CD4-positive, CD25-positive, alpha-beta regulatory T cell (primary cell): ENCODE results near the gene DIPK1A. TPM values are rescaled to one million over a fixed set of nuclear protein-coding genes. Genes with fewer than 3 reads are reported as not detected.

ENCODE experiments used
- ATAC-seq, 2 donors: fragments of 150-1000 bp; cut with Tn5 transposase; one replicate each; pipeline ENCODE4 v1.10.0; 2021; ENCODE audit warnings: low read depth in 2 of 2, moderate number of reproducible peaks in 2 of 2, moderate library complexity in 1 of 2
- DNase-seq, 3 donors: peaks; one replicate each; pipeline versions ENCODE4 v3.0.0 to v3.0.0-alpha.2; 2012 to 2022; ENCODE audit warnings: mixed read lengths in 1 of 3
- H3K27ac ChIP-seq: one replicate; pipeline ENCODE4 v1.7.0; 2013; ENCODE audit warnings: mild to moderate bottlenecking, low read length; ENCODE audit not compliant: insufficient read depth, poor library complexity, severe bottlenecking
- H3K27me3 ChIP-seq: one replicate; pipeline ENCODE4 v1.7.0; 2013; ENCODE audit warnings: low read length; ENCODE audit not compliant: control insufficient read depth, insufficient read depth
- H3K36me3 ChIP-seq: one replicate; pipeline ENCODE4 v1.7.0; 2013; ENCODE audit warnings: mild to moderate bottlenecking, low read length, moderate library complexity; ENCODE audit not compliant: control insufficient read depth, insufficient read depth
- H3K4me1 ChIP-seq: 2 replicates; pipeline ENCODE4 v1.7.0; 2013; ENCODE audit warnings: mild to moderate bottlenecking, low read length; ENCODE audit not compliant: insufficient read depth, control insufficient read depth, poor library complexity, severe bottlenecking
- H3K4me3 ChIP-seq: one replicate; pipeline ENCODE4 v1.7.0; 2013; ENCODE audit warnings: low read depth, mild to moderate bottlenecking, low read length, moderate library complexity
- H3K9me3 ChIP-seq, 2 experiments: 1 replicate in 1 of 2; 2 replicates in 1 of 2; pipeline ENCODE4 v1.7.0; 2013; ENCODE audit warnings: low read length in 2 of 2, mild to moderate bottlenecking in 1 of 2, moderate library complexity in 1 of 2; ENCODE audit not compliant: control insufficient read depth in 2 of 2
- H3K27ac Mint-ChIP-seq, 3 donors: one replicate each; pipeline ENCODE4 v1.8.0; 2020 to 2022; ENCODE audit warnings: mild to moderate bottlenecking in 3 of 3, mixed read lengths in 3 of 3, moderate library complexity in 2 of 3
- H3K27me3 Mint-ChIP-seq: one replicate; pipeline ENCODE4 v1.8.0; 2022; ENCODE audit warnings: mild to moderate bottlenecking, mixed read lengths
- H3K36me3 Mint-ChIP-seq: one replicate; pipeline ENCODE4 v1.8.0; 2020; ENCODE audit warnings: mixed read lengths
- H3K4me1 Mint-ChIP-seq, 4 donors: one replicate each; pipeline ENCODE4 v1.8.0; 2020 to 2022; ENCODE audit warnings: mixed read lengths in 4 of 4, mild to moderate bottlenecking in 1 of 4
- H3K4me3 Mint-ChIP-seq, 4 donors: one replicate each; pipeline ENCODE4 v1.8.0; 2020 to 2022; ENCODE audit warnings: mild to moderate bottlenecking in 4 of 4, mixed read lengths in 4 of 4, moderate library complexity in 3 of 4
- H3K9me3 Mint-ChIP-seq, 7 donors: one replicate each; pipeline ENCODE4 v1.8.0; 2020 to 2022; ENCODE audit warnings: mixed read lengths in 7 of 7, mild to moderate bottlenecking in 3 of 7, moderate library complexity in 2 of 7
- polyA plus RNA-seq, 4 donors: library from polyadenylated mRNA; unstranded; fragments of 300-500 nt; fragmentation: Illumina TruSeq; gene quantifications; one replicate each; pipeline ENCODE4 v1.2.3, GENCODE V29; 2021
- total RNA-seq: library from RNA; stranded (reverse); gene quantifications from one replicate; pipeline ENCODE4 v1.2.3, GENCODE V29; 2022

The DIPK1A gene
- total and polyA plus RNA-seq, 5 donors from 2014 or later = 10.9 to 19.6 (median 14.7) TPM

- no peak for ATAC-seq
Measured at GRCh38 chr1:92797297-92797696, 164.0 kb downstream of the DIPK1A start.

GRCh38 chr1:92795166-92795565 lies 166.1 kb downstream of the DIPK1A start:
- no peak overlapping the region for H3K4me3 Mint-ChIP-seq
- ATAC-seq = no peak

More at GRCh38 chr1:92797297-92797696, 164.0 kb downstream of the DIPK1A start:
- Histone ChIP-seq H3K4me1 (no peaks in the 10 kb centered on the region), H3K36me3 (no peaks in the 10 kb centered on the region), H3K27me3 (peaks cover 12% of the 10 kb centered on the region), H3K4me3 (no peak overlapping the region), H3K9me3 (no peaks in the 10 kb centered on the region), H3K27ac (no peak overlapping the region)
- H3K9me3 Mint-ChIP-seq = peaks cover 0 to 1% (median 0%) of the 10 kb centered on the region in 7 donors
- no peak overlapping the region for H3K4me3 Mint-ChIP-seq
- no peak for DNase-seq
- H3K36me3 Mint-ChIP-seq = peaks cover 2% of the 10 kb centered on the region
- peaks cover 20% of the 10 kb centered on the region for H3K27me3 Mint-ChIP-seq
- H3K4me1 Mint-ChIP-seq = no peaks in the 10 kb centered on the region
- H3K27ac Mint-ChIP-seq = no peak overlapping the region

DNA sequence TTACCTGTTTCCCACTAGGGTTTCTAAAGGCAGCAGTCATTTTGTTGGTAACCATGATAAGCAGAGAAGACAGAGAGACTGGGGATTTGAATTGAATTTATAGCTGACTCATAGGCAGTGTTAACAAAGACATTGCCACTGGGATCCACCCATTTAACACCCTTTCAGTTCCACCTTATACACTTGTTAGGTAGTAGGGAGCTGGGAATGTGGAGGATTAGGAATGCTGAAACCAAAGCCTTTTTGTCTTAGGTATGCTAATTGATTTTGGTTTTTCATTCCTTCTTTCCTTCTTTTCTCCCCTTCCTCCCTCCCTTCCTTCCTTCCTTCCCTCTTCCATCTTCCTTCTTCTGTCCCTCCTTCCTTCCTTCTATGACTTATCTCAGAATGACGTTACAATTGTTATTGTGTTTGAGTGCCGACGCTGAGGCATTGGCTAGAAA lies 168.9 kb downstream of the DIPK1A start:
- peaks cover 32% of the 10 kb centered on the region for H3K27me3 Mint-ChIP-seq
- Histone ChIP-seq H3K4me3 (no peak overlapping the region), H3K9me3 (no peaks in the 10 kb centered on the region), H3K36me3 (no peaks in the 10 kb centered on the region), H3K27ac (no peak overlapping the region), H3K27me3 (peaks cover 18% of the 10 kb centered on the region), H3K4me1 (no peaks in the 10 kb centered on the region)
- H3K4me3 Mint-ChIP-seq = no peak overlapping the region
- DNase-seq = no peak
- no peak overlapping the region for H3K27ac Mint-ChIP-seq
- no peaks in the 10 kb centered on the region for H3K9me3 Mint-ChIP-seq
- no peaks in the 10 kb centered on the region for H3K4me1 Mint-ChIP-seq
- ATAC-seq = no peak
- no peaks in the 10 kb centered on the region for H3K36me3 Mint-ChIP-seq

More at GRCh38 chr1:92795166-92795565, 166.1 kb downstream of the DIPK1A start:
- no peak overlapping the region for H3K27ac Mint-ChIP-seq
- Histone ChIP-seq H3K4me1 (no peaks in the 10 kb centered on the region), H3K27ac (no peak overlapping the region), H3K36me3 (no peaks in the 10 kb centered on the region), H3K4me3 (no peak overlapping the region), H3K9me3 (no peaks in the 10 kb centered on the region), H3K27me3 (peaks cover 15% of the 10 kb centered on the region)
- no peaks in the 10 kb centered on the region for H3K36me3 Mint-ChIP-seq
- peaks cover 27% of the 10 kb centered on the region for H3K27me3 Mint-ChIP-seq
- no peaks in the 10 kb centered on the region for H3K9me3 Mint-ChIP-seq
- no peaks in the 10 kb centered on the region for H3K4me1 Mint-ChIP-seq
- DNase-seq = no peak

Other genes starting within 250 kb of the DIPK1A start
- gene EVI5, start 176.4 kb downstream of the DIPK1A start, total RNA-seq = 2.7 TPM
- gene EVI5, start 176.4 kb downstream of the DIPK1A start, polyA plus RNA-seq = 1 to 10 TPM in 1 of 4 donors, under 1 TPM in 3; 0.52 to 1.2 (median 0.59) TPM
- gene RPL5, start 129.4 kb downstream of the DIPK1A start, total RNA-seq = 916 TPM
- 1,000 to 10,000 TPM; 1,593 to 3,054 (median 2,579) TPM for gene RPL5, start 129.4 kb downstream of the DIPK1A start, polyA plus RNA-seq
- 53.0 TPM for gene MTF2, start 117.8 kb upstream of the DIPK1A start, total RNA-seq
- gene MTF2, start 117.8 kb upstream of the DIPK1A start, polyA plus RNA-seq = 10 to 100 TPM; 63.5 to 80.5 (median 77.7) TPM
- 52.4 TPM for gene TMED5, start 219.0 kb upstream of the DIPK1A start, total RNA-seq
- 10 to 100 TPM; 30.6 to 38.4 (median 33.2) TPM for gene TMED5, start 219.0 kb upstream of the DIPK1A start, polyA plus RNA-seq
- 8.8 TPM for gene CCDC18, start 219.3 kb upstream of the DIPK1A start, total RNA-seq
- 1 to 10 TPM; 3.6 to 5.3 (median 4.2) TPM for gene CCDC18, start 219.3 kb upstream of the DIPK1A start, polyA plus RNA-seq